RWPE1 (cell line): ENCODE measurements around the gene NMNAT2.

Experiments
- CTCF ChIA-PET: fragments of 350-600 bp; sonication (Branson Sonifier 250); formaldehyde crosslinking; extraction: SDS; loops from one replicate; lab custom pipeline; 2021; lab: Yijun Ruan, JAX
- POLR2A ChIA-PET: fragments of 400-600 bp; formaldehyde crosslinking; extraction: SDS; loops from one replicate; lab custom pipeline; 2020; ENCODE audit warnings: antibody characterized with exemption; ENCODE audit not compliant: low non-redundant PET; lab: Yijun Ruan, JAX
- DNase-seq: peaks from one replicate; pipeline ENCODE4 v3.0.0; 2012; ENCODE audit warnings: low spot score
- H3K27ac ChIP-seq: fragments of 450-650 bp; 2 replicates; pipeline ENCODE4 v1.5.1; 2017
- TF ChIP-seq, protein P1 (sequence below): fragments of 450-650 bp; conservative IDR thresholded peaks from 2 replicates; pipeline ENCODE4 v1.5.1; 2017; ENCODE audit warnings: low read depth, mild to moderate bottlenecking

NMNAT2 gene

DNA sequence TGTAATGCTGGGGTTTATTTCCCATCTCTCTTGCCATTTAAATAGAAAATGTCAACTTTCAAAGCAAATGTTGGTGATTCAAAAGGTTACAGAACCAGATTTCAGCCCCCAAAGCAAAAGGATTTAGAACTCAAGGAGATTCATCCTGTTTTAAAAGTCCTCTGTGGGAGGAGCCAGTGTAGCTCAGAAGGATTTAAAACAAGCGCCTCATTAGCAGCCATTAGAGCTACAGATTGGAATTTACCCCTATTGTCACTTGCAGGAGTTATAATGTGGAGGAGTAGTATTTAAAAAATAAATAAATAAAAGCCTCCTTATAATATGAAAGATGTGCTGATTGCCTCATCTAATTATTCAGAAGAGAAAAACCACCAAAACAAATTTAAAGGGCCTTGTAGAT lies 124.3 kb downstream of the NMNAT2 start:
- TF ChIP-seq, protein P1, sequence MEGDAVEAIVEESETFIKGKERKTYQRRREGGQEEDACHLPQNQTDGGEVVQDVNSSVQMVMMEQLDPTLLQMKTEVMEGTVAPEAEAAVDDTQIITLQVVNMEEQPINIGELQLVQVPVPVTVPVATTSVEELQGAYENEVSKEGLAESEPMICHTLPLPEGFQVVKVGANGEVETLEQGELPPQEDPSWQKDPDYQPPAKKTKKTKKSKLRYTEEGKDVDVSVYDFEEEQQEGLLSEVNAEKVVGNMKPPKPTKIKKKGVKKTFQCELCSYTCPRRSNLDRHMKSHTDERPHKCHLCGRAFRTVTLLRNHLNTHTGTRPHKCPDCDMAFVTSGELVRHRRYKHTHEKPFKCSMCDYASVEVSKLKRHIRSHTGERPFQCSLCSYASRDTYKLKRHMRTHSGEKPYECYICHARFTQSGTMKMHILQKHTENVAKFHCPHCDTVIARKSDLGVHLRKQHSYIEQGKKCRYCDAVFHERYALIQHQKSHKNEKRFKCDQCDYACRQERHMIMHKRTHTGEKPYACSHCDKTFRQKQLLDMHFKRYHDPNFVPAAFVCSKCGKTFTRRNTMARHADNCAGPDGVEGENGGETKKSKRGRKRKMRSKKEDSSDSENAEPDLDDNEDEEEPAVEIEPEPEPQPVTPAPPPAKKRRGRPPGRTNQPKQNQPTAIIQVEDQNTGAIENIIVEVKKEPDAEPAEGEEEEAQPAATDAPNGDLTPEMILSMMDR = no peak
- ChIA-PET POLR2A (no interaction called here), CTCF (interaction anchor here (1.2 to 1.3 kb wide), 2 partner anchors 12 to 25 kb away, joined by 3 to 8 read pairs; no protein-coding TSS in a partner anchor)
- H3K27ac ChIP-seq = no peak overlapping the region
- no peak for DNase-seq

DNA sequence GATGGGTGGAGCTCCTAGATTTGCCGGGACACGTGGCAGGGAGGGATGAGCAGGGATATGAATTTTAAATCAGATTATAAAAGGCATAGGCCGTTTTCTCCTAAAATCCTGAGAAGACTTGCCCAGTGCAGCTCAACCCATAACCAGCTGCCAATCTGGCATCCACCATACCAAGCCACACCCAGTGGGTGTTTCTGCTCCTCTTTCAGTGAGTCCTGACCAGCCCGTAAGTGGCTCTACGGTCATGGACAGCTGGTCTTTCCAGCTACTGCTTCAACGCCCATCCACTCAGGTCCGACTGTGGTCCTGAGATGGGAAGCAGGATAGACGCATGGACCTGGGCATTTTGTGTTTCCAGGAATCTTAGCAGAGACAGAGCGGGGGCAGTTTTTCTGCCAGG lies 124.9 kb downstream of the NMNAT2 start:
- POLR2A ChIA-PET = no interaction called here
- H3K27ac ChIP-seq = no peak overlapping the region
- CTCF ChIA-PET = interaction anchor here (0.6 to 1.3 kb wide), 3 partner anchors 13 to 309 kb away, joined by 3 to 8 read pairs (median 4); no protein-coding TSS in a partner anchor
- TF ChIP-seq, protein P1 = no peak
- DNase-seq = no peak

DNA sequence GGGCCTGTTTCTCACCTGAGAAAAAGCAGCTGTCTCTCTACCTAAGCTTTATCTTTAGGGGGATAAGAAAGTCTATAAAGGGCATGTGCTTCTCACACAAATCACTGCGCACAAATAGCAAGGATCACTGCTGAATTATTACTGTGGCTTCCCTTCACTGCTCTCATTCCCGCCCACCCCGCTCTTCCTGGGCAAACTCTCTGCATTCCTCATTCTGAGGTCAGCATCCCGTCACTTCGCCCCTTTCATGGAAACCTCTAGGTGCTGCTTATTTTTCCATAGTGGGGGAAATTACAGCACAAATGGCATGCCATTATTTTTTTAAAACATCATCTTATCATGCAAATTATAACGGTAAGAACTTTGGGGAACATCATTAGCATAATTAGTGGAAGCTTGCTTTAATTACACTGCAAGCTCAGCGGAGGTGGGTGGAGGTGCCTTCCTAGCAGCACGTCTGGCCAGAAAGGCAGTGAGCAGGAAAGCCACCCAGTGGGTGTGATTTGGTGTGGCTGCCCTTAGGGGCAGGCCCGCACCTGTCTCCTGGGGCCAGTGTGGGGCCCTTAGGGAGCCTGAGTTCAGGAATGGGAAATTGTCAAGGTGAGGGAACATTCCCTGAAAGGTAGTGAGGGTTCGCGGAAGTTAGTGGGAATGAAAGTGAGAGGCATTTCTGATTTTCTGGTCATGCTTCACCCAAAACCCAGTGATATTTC lies 126.2 kb downstream of the NMNAT2 start:
- ChIA-PET POLR2A (no interaction called here), CTCF (interaction anchor here (0.7 to 1.0 kb wide), 2 partner anchors 8 to 27 kb away, joined by 4 to 5 read pairs; no protein-coding TSS in a partner anchor)
- no peak overlapping the region for H3K27ac ChIP-seq
- TF ChIP-seq, protein P1 = no peak
- DNase-seq = no peak

DNA sequence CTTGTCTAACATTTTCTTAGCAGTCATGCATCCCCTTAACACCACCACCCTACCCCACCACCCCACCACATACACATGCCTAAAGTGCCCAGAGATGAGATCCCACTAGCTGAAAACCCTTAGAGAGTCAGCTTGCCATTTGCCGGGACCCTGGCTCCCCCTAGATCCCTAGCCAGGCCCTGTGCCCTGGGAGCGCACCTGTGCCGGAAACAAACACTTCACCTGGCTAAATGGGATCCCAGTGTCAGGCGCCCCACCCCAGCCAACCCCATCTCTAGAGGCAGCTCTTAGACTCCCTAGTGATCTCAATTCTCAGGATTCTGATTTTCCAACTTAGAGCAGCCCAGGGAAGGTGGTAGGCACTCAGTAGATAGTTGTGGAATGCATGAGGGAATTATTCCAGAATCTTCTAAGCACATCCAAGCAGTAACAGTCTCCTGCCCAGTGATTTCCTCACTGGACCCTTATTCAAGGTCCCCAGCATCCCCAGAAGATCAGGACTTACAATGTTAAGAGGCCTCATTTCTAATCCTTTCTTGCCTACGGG lies 126.9 kb downstream of the NMNAT2 start:
- TF ChIP-seq, protein P1 = no peak
- no peak overlapping the region for H3K27ac ChIP-seq
- ChIA-PET CTCF (no interaction called here), POLR2A (no interaction called here)
- DNase-seq = no peak

DNA sequence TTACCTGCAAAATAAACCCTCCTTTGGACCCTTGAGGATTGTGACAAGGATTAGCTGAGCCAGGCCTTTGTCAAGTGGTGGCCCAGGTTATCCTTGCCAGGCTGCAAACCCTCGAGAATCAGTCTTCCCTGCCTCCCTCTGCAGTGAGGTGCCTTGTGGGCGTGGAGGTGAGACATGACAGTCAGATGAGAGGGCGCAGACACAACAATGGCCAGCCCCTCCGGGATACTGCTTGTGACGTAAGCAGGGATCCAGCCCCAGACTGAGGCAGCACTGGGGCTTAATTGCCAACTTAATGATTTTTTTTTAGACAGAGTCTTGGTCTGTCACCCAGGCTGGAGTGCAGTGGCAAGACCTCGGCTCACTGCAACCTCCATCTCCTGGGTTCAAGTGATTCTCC lies 127.6 kb downstream of the NMNAT2 start:
- CTCF ChIA-PET = no interaction called here
- TF ChIP-seq, protein P1 = no peak
- POLR2A ChIA-PET = interaction anchor here (1.0 kb wide), 1 partner anchor 41 kb away, joined by 3 read pairs; no protein-coding TSS in a partner anchor
- no peak for DNase-seq
- H3K27ac ChIP-seq = no peak overlapping the region

DNA sequence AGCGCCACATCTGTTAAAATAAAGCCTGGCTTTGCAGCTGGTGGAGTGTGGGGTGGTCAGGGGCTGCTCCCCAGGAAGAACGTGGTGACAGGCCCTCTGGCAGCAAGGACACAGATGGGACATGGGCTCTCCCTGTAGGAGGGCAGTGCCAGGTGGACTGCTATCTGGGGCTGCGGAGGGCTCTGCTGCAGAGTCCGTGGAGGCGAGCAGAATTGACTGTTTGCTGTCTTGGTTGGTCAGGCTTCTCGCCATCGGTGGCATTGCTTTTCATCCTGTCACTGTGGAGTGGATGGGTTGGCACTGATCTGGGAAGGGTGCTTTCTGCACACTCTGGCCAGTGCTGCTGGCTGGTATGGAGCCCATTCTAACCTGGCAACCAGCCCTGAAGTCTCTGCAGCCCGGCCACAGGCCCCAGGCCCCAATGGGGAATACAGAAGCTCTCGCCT lies 129.1 kb downstream of the NMNAT2 start:
- POLR2A ChIA-PET = no interaction called here
- H3K27ac ChIP-seq = no peak overlapping the region
- TF ChIP-seq, protein P1 = no peak
- CTCF ChIA-PET = no interaction called here
- DNase-seq = no peak
